Measurements from ENCODE around the gene ITGAX. TPM values are rescaled to one million over a fixed set of nuclear protein-coding genes. Genes with fewer than 3 reads are reported as not detected.

ITGAX gene
- 0.12 TPM in 1 of 2 replicates, not detected in the other for total RNA-seq (2014; rRNA removed; shearing (Covaris generic))
- polyA plus RNA-seq (2016; fragmentation: Nextera tagmentation; extraction: Ambion mirVana): not detected in 2 replicates
- long read RNA-seq: 0 reads

DNA sequence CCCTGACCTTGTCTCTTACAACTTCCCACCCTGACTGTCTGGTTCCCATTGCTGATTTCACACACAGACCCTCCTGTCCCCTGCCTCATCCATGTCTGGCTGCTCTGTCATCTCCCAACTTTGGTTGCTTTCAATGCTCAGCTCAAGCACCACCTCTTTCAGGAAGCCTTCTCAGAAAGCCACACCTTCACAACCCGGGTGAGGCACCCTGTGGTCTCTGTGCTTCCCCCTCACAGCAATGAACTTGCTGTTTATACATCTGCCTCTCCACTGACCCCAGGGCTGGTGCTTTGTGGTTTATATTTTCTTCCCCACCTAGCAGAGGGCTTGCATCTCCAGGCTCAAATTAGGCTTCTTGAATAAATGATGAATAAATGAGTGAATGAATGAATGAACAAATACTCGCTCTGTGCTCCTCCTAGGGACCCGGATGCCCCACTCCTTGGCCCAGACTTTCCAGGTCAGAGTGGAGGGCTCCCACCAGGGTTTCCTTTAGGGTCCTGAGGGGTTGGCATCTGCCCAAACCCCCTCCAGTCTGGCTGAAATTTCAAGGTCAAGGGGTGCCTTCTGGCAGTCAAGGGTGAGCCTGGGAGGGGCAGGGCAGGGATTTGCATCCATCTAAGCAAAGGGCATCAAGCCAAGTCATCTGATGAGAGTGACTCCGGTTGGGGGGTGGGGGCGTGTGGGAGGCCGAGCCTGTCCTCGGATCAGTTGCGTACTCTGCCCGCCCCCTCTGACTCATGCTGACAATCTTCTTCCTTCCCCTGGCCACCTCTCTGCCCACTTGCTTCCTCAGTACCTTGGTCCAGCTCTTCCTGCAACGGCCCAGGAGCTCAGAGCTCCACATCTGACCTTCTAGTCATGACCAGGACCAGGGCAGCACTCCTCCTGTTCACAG lies at the start of gene ITGAX:
TSS of gene ITGAX (plus strand) at position 783 of the 898 bp plus-strand sequence. CDS start at position 862, 79 bp downstream.
- H3K4me2 ChIP-seq: no peak within 1 kb of the TSS
- Mint-ChIP-seq H3K27me3 (ENCODE audit: insufficient read depth, low read depth, poor library complexity) (peaks cover 8% of the 10 kb centered on the region), H3K4me1 (peaks cover 2% of the 10 kb centered on the region; the same call in 2 of the 3 replicates), H3K36me3 (ENCODE audit: low read depth) (no peaks in the 10 kb centered on the region; the same call in 2 of the 3 replicates), H3K27ac (no peak within 1 kb of the TSS), H3K4me3 (no peak within 1 kb of the TSS), H3K9me3 (peaks cover 2% of the 10 kb centered on the region; the same call in 1 of the 3 replicates)
- H4K20me1 ChIP-seq (replicated peaks; ENCODE audit: insufficient read depth): no peaks in the 10 kb centered on the region
- H3K79me2 ChIP-seq (replicated peaks; ENCODE audit: insufficient read depth): no peaks in the 10 kb centered on the region
- TF ChIP-seq STAT1 (IDR thresholded peaks at IDR 0.05; ENCODE audit: unreplicated experiment) (no peak), NANOG (IDR thresholded peaks at IDR 0.05; ENCODE audit: borderline replicate concordance) (no peak), POLR2AphosphoS5 (IDR thresholded peaks at IDR 0.05; ENCODE audit: low read depth) (no peak), JUNB (IDR thresholded peaks at IDR 0.05; ENCODE audit: unreplicated experiment) (no peak), EZH2 (IDR thresholded peaks at IDR 0.05; ENCODE audit: low read depth, unreplicated experiment) (no peak), EZH2phosphoT487 (IDR thresholded peaks at IDR 0.05; ENCODE audit: unreplicated experiment) (no peak), CREB1 (CRISPR knock-in tag; IDR thresholded peaks at IDR 0.05; ENCODE audit: low read depth) (no peak), ZNF114 (CRISPR knock-in tag; IDR thresholded peaks at IDR 0.05) (no peak), ZNF331 (CRISPR knock-in tag; IDR thresholded peaks at IDR 0.05; ENCODE audit: low read depth) (no peak)
- TF ChIP-seq, protein P1, sequence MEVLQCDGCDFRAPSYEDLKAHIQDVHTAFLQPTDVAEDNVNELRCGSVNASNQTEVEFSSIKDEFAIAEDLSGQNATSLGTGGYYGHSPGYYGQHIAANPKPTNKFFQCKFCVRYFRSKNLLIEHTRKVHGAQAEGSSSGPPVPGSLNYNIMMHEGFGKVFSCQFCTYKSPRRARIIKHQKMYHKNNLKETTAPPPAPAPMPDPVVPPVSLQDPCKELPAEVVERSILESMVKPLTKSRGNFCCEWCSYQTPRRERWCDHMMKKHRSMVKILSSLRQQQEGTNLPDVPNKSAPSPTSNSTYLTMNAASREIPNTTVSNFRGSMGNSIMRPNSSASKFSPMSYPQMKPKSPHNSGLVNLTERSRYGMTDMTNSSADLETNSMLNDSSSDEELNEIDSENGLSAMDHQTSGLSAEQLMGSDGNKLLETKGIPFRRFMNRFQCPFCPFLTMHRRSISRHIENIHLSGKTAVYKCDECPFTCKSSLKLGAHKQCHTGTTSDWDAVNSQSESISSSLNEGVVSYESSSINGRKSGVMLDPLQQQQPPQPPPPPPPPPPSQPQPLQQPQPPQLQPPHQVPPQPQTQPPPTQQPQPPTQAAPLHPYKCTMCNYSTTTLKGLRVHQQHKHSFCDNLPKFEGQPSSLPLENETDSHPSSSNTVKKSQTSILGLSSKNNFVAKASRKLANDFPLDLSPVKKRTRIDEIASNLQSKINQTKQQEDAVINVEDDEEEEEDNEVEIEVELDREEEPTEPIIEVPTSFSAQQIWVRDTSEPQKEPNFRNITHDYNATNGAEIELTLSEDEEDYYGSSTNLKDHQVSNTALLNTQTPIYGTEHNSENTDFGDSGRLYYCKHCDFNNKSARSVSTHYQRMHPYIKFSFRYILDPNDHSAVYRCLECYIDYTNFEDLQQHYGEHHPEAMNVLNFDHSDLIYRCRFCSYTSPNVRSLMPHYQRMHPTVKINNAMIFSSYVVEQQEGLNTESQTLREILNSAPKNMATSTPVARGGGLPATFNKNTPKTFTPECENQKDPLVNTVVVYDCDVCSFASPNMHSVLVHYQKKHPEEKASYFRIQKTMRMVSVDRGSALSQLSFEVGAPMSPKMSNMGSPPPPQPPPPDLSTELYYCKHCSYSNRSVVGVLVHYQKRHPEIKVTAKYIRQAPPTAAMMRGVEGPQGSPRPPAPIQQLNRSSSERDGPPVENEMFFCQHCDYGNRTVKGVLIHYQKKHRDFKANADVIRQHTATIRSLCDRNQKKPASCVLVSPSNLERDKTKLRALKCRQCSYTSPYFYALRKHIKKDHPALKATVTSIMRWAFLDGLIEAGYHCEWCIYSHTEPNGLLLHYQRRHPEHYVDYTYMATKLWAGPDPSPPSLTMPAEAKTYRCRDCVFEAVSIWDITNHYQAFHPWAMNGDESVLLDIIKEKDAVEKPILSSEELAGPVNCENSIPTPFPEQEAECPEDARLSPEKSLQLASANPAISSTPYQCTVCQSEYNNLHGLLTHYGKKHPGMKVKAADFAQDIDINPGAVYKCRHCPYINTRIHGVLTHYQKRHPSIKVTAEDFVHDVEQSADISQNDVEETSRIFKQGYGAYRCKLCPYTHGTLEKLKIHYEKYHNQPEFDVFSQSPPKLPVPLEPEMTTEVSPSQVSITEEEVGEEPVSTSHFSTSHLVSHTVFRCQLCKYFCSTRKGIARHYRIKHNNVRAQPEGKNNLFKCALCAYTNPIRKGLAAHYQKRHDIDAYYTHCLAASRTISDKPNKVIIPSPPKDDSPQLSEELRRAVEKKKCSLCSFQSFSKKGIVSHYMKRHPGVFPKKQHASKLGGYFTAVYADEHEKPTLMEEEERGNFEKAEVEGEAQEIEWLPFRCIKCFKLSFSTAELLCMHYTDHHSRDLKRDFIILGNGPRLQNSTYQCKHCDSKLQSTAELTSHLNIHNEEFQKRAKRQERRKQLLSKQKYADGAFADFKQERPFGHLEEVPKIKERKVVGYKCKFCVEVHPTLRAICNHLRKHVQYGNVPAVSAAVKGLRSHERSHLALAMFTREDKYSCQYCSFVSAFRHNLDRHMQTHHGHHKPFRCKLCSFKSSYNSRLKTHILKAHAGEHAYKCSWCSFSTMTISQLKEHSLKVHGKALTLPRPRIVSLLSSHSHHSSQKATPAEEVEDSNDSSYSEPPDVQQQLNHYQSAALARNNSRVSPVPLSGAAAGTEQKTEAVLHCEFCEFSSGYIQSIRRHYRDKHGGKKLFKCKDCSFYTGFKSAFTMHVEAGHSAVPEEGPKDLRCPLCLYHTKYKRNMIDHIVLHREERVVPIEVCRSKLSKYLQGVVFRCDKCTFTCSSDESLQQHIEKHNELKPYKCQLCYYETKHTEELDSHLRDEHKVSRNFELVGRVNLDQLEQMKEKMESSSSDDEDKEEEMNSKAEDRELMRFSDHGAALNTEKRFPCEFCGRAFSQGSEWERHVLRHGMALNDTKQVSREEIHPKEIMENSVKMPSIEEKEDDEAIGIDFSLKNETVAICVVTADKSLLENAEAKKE (CRISPR knock-in tag; IDR thresholded peaks at IDR 0.05): no peak
- TF ChIP-seq, protein P2, sequence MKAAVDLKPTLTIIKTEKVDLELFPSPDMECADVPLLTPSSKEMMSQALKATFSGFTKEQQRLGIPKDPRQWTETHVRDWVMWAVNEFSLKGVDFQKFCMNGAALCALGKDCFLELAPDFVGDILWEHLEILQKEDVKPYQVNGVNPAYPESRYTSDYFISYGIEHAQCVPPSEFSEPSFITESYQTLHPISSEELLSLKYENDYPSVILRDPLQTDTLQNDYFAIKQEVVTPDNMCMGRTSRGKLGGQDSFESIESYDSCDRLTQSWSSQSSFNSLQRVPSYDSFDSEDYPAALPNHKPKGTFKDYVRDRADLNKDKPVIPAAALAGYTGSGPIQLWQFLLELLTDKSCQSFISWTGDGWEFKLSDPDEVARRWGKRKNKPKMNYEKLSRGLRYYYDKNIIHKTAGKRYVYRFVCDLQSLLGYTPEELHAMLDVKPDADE (IDR thresholded peaks at IDR 0.05): no peak
- TF ChIP-seq, protein P3, sequence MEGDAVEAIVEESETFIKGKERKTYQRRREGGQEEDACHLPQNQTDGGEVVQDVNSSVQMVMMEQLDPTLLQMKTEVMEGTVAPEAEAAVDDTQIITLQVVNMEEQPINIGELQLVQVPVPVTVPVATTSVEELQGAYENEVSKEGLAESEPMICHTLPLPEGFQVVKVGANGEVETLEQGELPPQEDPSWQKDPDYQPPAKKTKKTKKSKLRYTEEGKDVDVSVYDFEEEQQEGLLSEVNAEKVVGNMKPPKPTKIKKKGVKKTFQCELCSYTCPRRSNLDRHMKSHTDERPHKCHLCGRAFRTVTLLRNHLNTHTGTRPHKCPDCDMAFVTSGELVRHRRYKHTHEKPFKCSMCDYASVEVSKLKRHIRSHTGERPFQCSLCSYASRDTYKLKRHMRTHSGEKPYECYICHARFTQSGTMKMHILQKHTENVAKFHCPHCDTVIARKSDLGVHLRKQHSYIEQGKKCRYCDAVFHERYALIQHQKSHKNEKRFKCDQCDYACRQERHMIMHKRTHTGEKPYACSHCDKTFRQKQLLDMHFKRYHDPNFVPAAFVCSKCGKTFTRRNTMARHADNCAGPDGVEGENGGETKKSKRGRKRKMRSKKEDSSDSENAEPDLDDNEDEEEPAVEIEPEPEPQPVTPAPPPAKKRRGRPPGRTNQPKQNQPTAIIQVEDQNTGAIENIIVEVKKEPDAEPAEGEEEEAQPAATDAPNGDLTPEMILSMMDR (conservative IDR thresholded peaks at IDR 0.05; ENCODE audit: low read depth in 2 of 2): no peak
- TF ChIP-seq, protein P4, sequence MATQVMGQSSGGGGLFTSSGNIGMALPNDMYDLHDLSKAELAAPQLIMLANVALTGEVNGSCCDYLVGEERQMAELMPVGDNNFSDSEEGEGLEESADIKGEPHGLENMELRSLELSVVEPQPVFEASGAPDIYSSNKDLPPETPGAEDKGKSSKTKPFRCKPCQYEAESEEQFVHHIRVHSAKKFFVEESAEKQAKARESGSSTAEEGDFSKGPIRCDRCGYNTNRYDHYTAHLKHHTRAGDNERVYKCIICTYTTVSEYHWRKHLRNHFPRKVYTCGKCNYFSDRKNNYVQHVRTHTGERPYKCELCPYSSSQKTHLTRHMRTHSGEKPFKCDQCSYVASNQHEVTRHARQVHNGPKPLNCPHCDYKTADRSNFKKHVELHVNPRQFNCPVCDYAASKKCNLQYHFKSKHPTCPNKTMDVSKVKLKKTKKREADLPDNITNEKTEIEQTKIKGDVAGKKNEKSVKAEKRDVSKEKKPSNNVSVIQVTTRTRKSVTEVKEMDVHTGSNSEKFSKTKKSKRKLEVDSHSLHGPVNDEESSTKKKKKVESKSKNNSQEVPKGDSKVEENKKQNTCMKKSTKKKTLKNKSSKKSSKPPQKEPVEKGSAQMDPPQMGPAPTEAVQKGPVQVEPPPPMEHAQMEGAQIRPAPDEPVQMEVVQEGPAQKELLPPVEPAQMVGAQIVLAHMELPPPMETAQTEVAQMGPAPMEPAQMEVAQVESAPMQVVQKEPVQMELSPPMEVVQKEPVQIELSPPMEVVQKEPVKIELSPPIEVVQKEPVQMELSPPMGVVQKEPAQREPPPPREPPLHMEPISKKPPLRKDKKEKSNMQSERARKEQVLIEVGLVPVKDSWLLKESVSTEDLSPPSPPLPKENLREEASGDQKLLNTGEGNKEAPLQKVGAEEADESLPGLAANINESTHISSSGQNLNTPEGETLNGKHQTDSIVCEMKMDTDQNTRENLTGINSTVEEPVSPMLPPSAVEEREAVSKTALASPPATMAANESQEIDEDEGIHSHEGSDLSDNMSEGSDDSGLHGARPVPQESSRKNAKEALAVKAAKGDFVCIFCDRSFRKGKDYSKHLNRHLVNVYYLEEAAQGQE (IDR thresholded peaks at IDR 0.05; ENCODE audit: unreplicated experiment): no peak
- H3K27ac ChIP-seq (ENCODE audit: low read depth): no peak within 1 kb of the TSS
- no peaks in the 10 kb centered on the region for H3K9me2 ChIP-seq (ENCODE audit: insufficient read depth)
- 0 out of 2 replicates have a peak within 1 kb of the TSS, but pooled peaks have one; percentile 18 for H2AFZ ChIP-seq
- no peak within 1 kb of the TSS for H3K4me3 ChIP-seq
- ATAC-seq: peak; percentile 19; the same call in 1 of the 3 replicates
- H3K27me3 ChIP-seq (ENCODE audit: insufficient read depth): no peaks in the 10 kb centered on the region
- no peaks in the 10 kb centered on the region for H3K4me1 ChIP-seq (ENCODE audit: insufficient read depth)
- no peaks in the 10 kb centered on the region for H3F3A ChIP-seq (replicated peaks; ENCODE audit: low read depth)
- no peaks in the 10 kb centered on the region for H3K36me3 ChIP-seq (ENCODE audit: insufficient read depth)
- no peak for DNase-seq (ENCODE audit: low spot score)

All from GM23338 (cell line).